ENCODE results near the gene JAKMIP3.
"Not testable (repeated sequence)": the region's sequence is repeated elsewhere in the genome, so short reads cannot be mapped to it uniquely, and the experiment has no call there.

JAKMIP3 gene

GRCh38 chr10:132068431-132069121, 2.8 kb downstream of the JAKMIP3 start:
- FAIRE-seq, result no peak

GRCh38 chr10:132069122-132069848, 3.5 kb downstream of the JAKMIP3 start:
- FAIRE-seq, result no peak

- FAIRE-seq, result no peak
These were observed 4.1 kb downstream of the JAKMIP3 start for GRCh38 chr10:132069849-132070182.

GRCh38 chr10:132070724-132071123, 5.0 kb downstream of the JAKMIP3 start:
- no peak for FAIRE-seq

- no peak for FAIRE-seq
These were observed 5.9 kb downstream of the JAKMIP3 start for GRCh38 chr10:132071667-132072066.

- no peak for FAIRE-seq
These were observed 10.3 kb downstream of the JAKMIP3 start for GRCh38 chr10:132075909-132076577.

GRCh38 chr10:132076578-132077081, 10.9 kb downstream of the JAKMIP3 start:
- FAIRE-seq, result no peak

GRCh38 chr10:132077091-132077490, 11.3 kb downstream of the JAKMIP3 start:
- FAIRE-seq, result no peak

GRCh38 chr10:132078746-132079345, 13.1 kb downstream of the JAKMIP3 start:
- no peak for FAIRE-seq

GRCh38 chr10:132084384-132084783, 18.6 kb downstream of the JAKMIP3 start:
- not testable (repeated sequence) for FAIRE-seq

- FAIRE-seq, result not testable (repeated sequence)
These were observed 27.5 kb downstream of the JAKMIP3 start for GRCh38 chr10:132093236-132093635.

GRCh38 chr10:132094581-132095234, 29.0 kb downstream of the JAKMIP3 start:
- FAIRE-seq, result no peak

GRCh38 chr10:132095403-132096113, 29.8 kb downstream of the JAKMIP3 start:
- no peak for FAIRE-seq

GRCh38 chr10:132096223-132096622, 30.5 kb downstream of the JAKMIP3 start:
- FAIRE-seq, result no peak

- FAIRE-seq, result no peak
These were observed 31.2 kb downstream of the JAKMIP3 start for GRCh38 chr10:132096863-132097478.

GRCh38 chr10:132097609-132098377, 32.0 kb downstream of the JAKMIP3 start:
- no peak for FAIRE-seq

GRCh38 chr10:132098539-132099388, 33.0 kb downstream of the JAKMIP3 start:
- no peak for FAIRE-seq

GRCh38 chr10:132099389-132100090, 33.8 kb downstream of the JAKMIP3 start:
- no peak for FAIRE-seq

- FAIRE-seq, result no peak
These were observed 34.3 kb downstream of the JAKMIP3 start for GRCh38 chr10:132100091-132100481.

Measured in G401.6 (cell line).